Duodenal mucosa (tissue), 2 donors: ENCODE results near the gene NEO1.

ENCODE experiments used
- H3K27ac ChIP-seq: one replicate; pipeline ENCODE4 v1.7.0; 2013; ENCODE audit warnings: low read depth, low read length
- H3K27me3 ChIP-seq, 2 donors: one replicate each; pipeline ENCODE4 v1.7.0; 2013; ENCODE audit warnings: low read length in 2 of 2, control low read depth in 1 of 2; ENCODE audit not compliant: insufficient read depth in 2 of 2, control insufficient read depth in 1 of 2
- H3K36me3 ChIP-seq, 2 donors: one replicate each; pipeline ENCODE4 v1.7.0; 2013; ENCODE audit warnings: low read length in 2 of 2, control low read depth in 1 of 2; ENCODE audit not compliant: insufficient read depth in 2 of 2, control insufficient read depth in 1 of 2
- H3K4me1 ChIP-seq, 2 donors: one replicate each; pipeline ENCODE4 v1.7.0; 2013; ENCODE audit warnings: low read length in 2 of 2, control low read depth in 1 of 2; ENCODE audit not compliant: insufficient read depth in 2 of 2, control insufficient read depth in 1 of 2
- H3K4me3 ChIP-seq, 2 donors: one replicate each; pipeline ENCODE4 v1.7.0; 2013; ENCODE audit warnings: low read length in 2 of 2, low read depth in 1 of 2
- H3K9ac ChIP-seq, 2 donors: one replicate each; pipeline ENCODE4 v1.7.0; 2013; ENCODE audit warnings: low read length in 2 of 2, low read depth in 1 of 2
- H3K9me3 ChIP-seq, 2 donors: one replicate each; pipeline ENCODE4 v1.7.0; 2013; ENCODE audit warnings: low read length in 2 of 2, control low read depth in 1 of 2; ENCODE audit not compliant: control insufficient read depth in 1 of 2

Gene NEO1

GRCh38 chr15:73051807-73052652 is at the start of gene NEO1:
NEO1 (plus strand) TSS chr15:73052463; CDS start chr15:73052676, 213 bp downstream.
- peaks cover 0 to 4% of the 10 kb centered on the region in 2 donors for H3K27me3 ChIP-seq
- peaks cover 4 to 23% of the 10 kb centered on the region in 2 donors for H3K4me1 ChIP-seq
- no peaks in the 10 kb centered on the region for H3K9me3 ChIP-seq
- peak within 1 kb of the TSS; percentile 62 to 65 for H3K9ac ChIP-seq
- H3K36me3 ChIP-seq, result no peaks in the 10 kb centered on the region
- H3K27ac ChIP-seq, result peak within 1 kb of the TSS; percentile 89
- H3K4me3 ChIP-seq, result peak within 1 kb of the TSS; percentile 85

- H3K27ac ChIP-seq, result no peak overlapping the region
- H3K27me3 ChIP-seq, result no peaks in the 10 kb centered on the region
- H3K9me3 ChIP-seq, result no peaks in the 10 kb centered on the region
- no peak overlapping the region for H3K4me3 ChIP-seq
- no peak overlapping the region for H3K9ac ChIP-seq
- H3K36me3 ChIP-seq, result no peaks in the 10 kb centered on the region
- peaks cover 0 to 7% of the 10 kb centered on the region in 2 donors for H3K4me1 ChIP-seq
Measured at GRCh38 chr15:73004462-73004861, 47.8 kb upstream of the NEO1 start.

DNA sequence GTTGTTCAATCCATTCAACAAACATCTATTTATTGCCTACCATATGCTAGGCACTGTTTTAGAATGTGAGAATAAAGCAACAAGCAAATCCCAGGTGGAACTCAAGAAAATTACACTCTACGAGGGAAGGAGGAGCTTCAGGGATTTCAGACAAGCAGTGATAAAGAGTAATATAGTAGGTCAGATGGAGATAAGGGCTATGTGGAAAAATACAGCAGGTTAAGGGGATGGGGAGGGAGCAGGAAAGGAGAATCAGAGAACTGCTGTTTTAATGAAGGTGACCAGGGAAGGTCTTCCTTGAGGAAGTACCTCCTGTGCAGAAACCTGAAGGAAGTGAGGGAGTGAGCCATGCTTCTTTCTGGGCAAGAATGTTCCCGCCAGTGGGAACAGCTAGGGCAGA is 47.2 kb upstream of the NEO1 start:
- H3K27ac ChIP-seq, result no peak overlapping the region
- no peaks in the 10 kb centered on the region for H3K9me3 ChIP-seq
- H3K36me3 ChIP-seq, result no peaks in the 10 kb centered on the region
- H3K4me1 ChIP-seq, result peaks cover 0 to 2% of the 10 kb centered on the region in 2 donors
- no peak overlapping the region for H3K9ac ChIP-seq
- no peaks in the 10 kb centered on the region for H3K27me3 ChIP-seq
- no peak overlapping the region for H3K4me3 ChIP-seq

GRCh38 chr15:73005446-73005845 is 46.8 kb upstream of the NEO1 start:
- no peaks in the 10 kb centered on the region for H3K4me1 ChIP-seq
- no peaks in the 10 kb centered on the region for H3K36me3 ChIP-seq
- no peak overlapping the region for H3K4me3 ChIP-seq
- no peak overlapping the region for H3K9ac ChIP-seq
- H3K9me3 ChIP-seq, result no peaks in the 10 kb centered on the region
- H3K27me3 ChIP-seq, result no peaks in the 10 kb centered on the region
- H3K27ac ChIP-seq, result no peak overlapping the region

GRCh38 chr15:73006523-73006922 is 45.7 kb upstream of the NEO1 start:
- no peaks in the 10 kb centered on the region for H3K27me3 ChIP-seq
- no peak overlapping the region for H3K9ac ChIP-seq
- H3K27ac ChIP-seq, result no peak overlapping the region
- no peaks in the 10 kb centered on the region for H3K36me3 ChIP-seq
- H3K4me3 ChIP-seq, result no peak overlapping the region
- H3K4me1 ChIP-seq, result no peaks in the 10 kb centered on the region
- no peaks in the 10 kb centered on the region for H3K9me3 ChIP-seq

DNA sequence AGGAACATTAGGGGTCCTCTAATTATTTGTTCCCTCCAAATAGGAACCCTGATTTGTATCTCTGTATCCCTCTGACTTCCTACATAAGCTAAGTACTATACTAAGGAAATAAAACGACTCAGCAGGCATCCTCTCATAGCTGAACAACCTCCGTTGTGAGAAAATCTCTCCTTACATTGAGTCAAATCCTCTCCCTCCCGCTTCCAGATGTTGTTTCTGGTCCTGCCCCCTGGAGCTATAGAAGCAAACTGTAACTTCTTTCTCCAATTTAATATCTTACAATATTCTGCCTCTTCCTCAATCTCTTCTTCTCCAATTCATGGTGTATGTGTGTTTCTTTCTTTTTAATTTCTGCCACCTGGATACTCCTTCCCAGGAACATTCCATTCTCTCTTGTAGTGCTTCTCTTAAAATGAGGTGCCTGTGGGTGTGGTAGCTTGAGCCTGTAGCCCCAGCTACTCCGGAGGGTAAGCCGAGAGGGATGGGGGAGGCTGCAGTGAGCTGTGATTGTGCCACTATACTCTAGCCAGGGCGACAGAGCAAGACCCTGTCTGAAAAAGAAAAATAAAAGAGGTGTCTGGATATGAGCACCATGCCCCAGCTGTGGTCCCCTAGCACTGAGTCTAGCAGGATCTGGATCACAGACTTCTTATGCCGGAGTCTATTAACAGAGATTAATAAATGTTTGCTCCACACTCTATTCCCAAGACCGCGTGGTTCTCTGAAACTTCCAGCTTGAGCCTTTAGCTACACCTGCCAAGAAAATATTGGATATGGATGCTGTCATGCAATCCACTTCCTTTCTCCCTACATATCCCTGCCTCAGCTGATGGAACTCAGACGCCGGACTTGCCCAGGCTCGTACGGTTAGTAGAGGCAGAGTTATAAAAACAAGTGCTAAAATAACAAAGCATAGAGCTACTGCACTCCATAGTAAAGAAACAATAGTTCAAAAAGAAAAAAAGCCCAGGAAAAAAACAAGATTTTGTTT is 42.9 kb upstream of the NEO1 start:
- no peak overlapping the region for H3K4me3 ChIP-seq
- no peak overlapping the region for H3K27ac ChIP-seq
- no peaks in the 10 kb centered on the region for H3K9me3 ChIP-seq
- H3K27me3 ChIP-seq, result no peaks in the 10 kb centered on the region
- H3K4me1 ChIP-seq, result no peaks in the 10 kb centered on the region
- no peak overlapping the region for H3K9ac ChIP-seq
- H3K36me3 ChIP-seq, result no peaks in the 10 kb centered on the region

DNA sequence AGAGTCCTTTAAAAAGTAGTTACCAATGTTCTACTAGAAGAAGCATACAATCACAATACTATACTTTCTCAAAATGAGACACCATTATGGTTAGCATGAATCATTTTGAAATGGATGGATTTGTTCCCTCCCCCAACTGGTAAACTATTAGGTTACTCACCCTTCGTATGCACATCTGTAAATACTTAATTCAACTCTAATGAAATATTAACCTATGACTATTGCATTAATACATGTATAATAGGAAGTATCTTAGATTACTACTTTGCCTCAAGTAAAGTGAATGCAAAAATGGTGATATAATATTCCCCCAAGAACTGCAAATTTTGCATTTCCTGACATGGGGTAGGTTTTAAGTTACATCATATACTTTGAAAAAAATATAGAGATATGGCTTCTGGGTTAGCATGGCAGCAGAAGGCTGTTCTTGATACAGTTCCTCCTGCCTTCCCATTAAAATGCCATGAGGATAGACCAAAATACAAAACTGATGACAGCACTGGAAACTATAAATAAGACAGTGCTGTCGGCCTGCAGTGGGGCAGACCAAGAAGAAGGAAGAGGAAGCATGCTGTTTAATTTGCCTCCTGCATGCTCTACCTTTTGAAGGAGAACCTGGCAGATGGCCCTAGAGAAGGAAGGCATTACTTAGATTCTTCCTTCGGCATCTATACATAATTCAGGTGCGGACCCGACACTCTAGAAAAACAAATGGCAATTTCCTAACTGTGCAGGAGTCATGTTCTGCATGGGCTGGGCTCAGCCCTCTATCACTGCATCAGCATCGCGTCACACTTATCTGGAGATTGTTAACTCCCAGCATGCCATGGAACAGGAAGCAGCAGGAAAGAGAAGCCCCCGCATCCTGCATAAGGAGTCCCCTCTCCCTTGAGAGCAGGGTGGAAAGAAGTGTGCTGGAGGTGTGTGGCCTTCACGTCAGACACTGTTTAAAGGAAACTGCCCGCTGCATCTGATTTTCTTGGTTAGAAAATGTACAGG is 41.8 kb upstream of the NEO1 start:
- no peak overlapping the region for H3K27ac ChIP-seq
- H3K9me3 ChIP-seq, result no peaks in the 10 kb centered on the region
- no peak overlapping the region for H3K4me3 ChIP-seq
- no peaks in the 10 kb centered on the region for H3K36me3 ChIP-seq
- no peaks in the 10 kb centered on the region for H3K4me1 ChIP-seq
- H3K27me3 ChIP-seq, result no peaks in the 10 kb centered on the region
- H3K9ac ChIP-seq, result no peak overlapping the region

GRCh38 chr15:73014904-73015303 is 37.4 kb upstream of the NEO1 start:
- H3K4me3 ChIP-seq, result no peak overlapping the region
- no peak overlapping the region for H3K9ac ChIP-seq
- H3K4me1 ChIP-seq, result peaks cover 0 to 5% of the 10 kb centered on the region in 2 donors
- H3K27me3 ChIP-seq, result no peaks in the 10 kb centered on the region
- H3K36me3 ChIP-seq, result no peaks in the 10 kb centered on the region
- H3K9me3 ChIP-seq, result no peaks in the 10 kb centered on the region
- no peak overlapping the region for H3K27ac ChIP-seq

DNA sequence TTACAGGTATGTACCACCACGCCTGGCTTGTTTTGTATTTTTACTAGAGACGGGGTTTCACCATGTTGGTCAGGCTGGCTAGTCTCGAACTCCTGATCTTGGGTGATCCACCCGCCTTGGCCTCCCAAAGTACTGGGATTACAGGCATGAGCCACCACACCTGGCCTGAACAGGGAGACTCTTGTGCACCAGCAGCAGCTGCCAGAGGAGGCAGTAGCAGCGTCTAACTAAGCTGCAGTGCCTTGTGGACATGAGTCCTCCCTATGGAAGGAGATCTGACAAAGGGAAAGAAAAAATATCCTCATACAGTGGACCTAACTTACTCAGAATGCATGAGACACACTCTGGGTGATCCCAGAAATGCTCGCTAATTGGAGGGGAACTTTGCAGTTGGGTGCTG is 36.8 kb upstream of the NEO1 start:
- no peaks in the 10 kb centered on the region for H3K27me3 ChIP-seq
- H3K36me3 ChIP-seq, result no peaks in the 10 kb centered on the region
- H3K4me3 ChIP-seq, result no peak overlapping the region
- H3K4me1 ChIP-seq, result peaks cover 0 to 5% of the 10 kb centered on the region in 2 donors
- no peaks in the 10 kb centered on the region for H3K9me3 ChIP-seq
- H3K9ac ChIP-seq, result no peak overlapping the region
- no peak overlapping the region for H3K27ac ChIP-seq
